K562 (cell line): ENCODE results near the gene SLC6A13.

Source experiments
- CBX8 ChIP-seq: fragments of 200-600 bp; sonication (generic); IDR thresholded peaks from 2 replicates; pipeline ENCODE4 v1.6.1; 2012; ENCODE audit warnings: borderline replicate concordance, mixed run types, low read depth, mild to moderate bottlenecking, moderate library complexity, mixed read lengths, low read length, control low read depth, inconsistent platforms; ENCODE audit not compliant: poor library complexity, severe bottlenecking; ENCODE audit errors: extremely low read depth
- CTCF ChIP-seq, 3 experiments: IDR thresholded peaks in 2 of 3; conservative IDR thresholded peaks in 1 of 3; 2 replicates each; pipeline ENCODE4 v1.5.1; 2011 to 2012; ENCODE audit warnings: low read length in 3 of 3, mild to moderate bottlenecking in 3 of 3, control low read depth in 2 of 3, improper control_type of control experiment in 1 of 3, inconsistent platforms in 1 of 3, low read depth in 1 of 3, mixed read lengths in 1 of 3, moderate library complexity in 1 of 3; ENCODE audit not compliant: insufficient read depth in 2 of 3
- KLF6 ChIP-seq: fragments of 250-450 bp; sonication (Bioruptor Pico); IDR thresholded peaks from 2 replicates; pipeline ENCODE4 v1.4.0; 2020; ENCODE audit warnings: mild to moderate bottlenecking, moderate library complexity, borderline replicate concordance
- MAX ChIP-seq: sonication (generic); formaldehyde crosslinking; IDR thresholded peaks from 2 replicates; pipeline ENCODE4 v1.9.0; 2022; ENCODE audit warnings: mild to moderate bottlenecking, missing genetic modification reagents
- NFYB ChIP-seq: IDR thresholded peaks from 2 replicates; pipeline ENCODE4 v1.6.1; 2011; ENCODE audit warnings: mild to moderate bottlenecking, moderate library complexity; ENCODE audit not compliant: insufficient read length; ENCODE audit errors: extremely low read depth
- RBM39 ChIP-seq: fragments of 200-400 bp; formaldehyde crosslinking; optimal IDR thresholded peaks from 2 replicates; pipeline ENCODE3; 2018; ENCODE audit warnings: low read depth, low read length
- RNF2 ChIP-seq: sonication (generic); IDR thresholded peaks from 2 replicates; pipeline ENCODE4 v1.6.1; 2016
- UBTF ChIP-seq, 2 experiments: IDR thresholded peaks; 2 replicates each; pipeline ENCODE4 v1.6.1; 2012; ENCODE audit warnings: improper control_type of control experiment in 2 of 2, low read depth in 2 of 2, low read length in 2 of 2, borderline replicate concordance in 1 of 2
- ZNF408 ChIP-seq: fragments of 250-450 bp; sonication (Bioruptor Pico); IDR thresholded peaks from 2 replicates; pipeline ENCODE4 v1.4.0; 2020; ENCODE audit warnings: low read depth, mild to moderate bottlenecking, moderate library complexity
- ZNF780A ChIP-seq: fragments of 250-450 bp; sonication (Bioruptor Pico); IDR thresholded peaks from 2 replicates; pipeline ENCODE4 v1.5.0; 2021; ENCODE audit warnings: mild to moderate bottlenecking

GRCh38 chr12:242496-242895 lies 20.1 kb downstream of the SLC6A13 start:
- TF ChIP-seq RBM39 (no peak), ZNF408 (no peak), RNF2 (no peak), KLF6 (no peak), NFYB (no peak), CBX8 (no peak), MAX (CRISPR knock-in tag) (no peak), UBTF (IDR thresholded peaks at IDR 0.05; ENCODE audit: borderline replicate concordance in 1 of 2, low read depth in 2 of 2, low read length in 2 of 2) (no peak), ZNF780A (CRISPR knock-in tag) (no peak), CTCF (IDR thresholded peaks at IDR 0.05 in 2 of 3, conservative IDR thresholded peaks at IDR 0.05 in 1 of 3; ENCODE audit: insufficient read depth in 2 of 3, low read depth in 1 of 3, low read length in 3 of 3) (no peak)
